Esophagus squamous epithelium (tissue), 5 donors: ENCODE data around the gene METTL14. TPM values are rescaled to one million over a fixed set of nuclear protein-coding genes. Genes with fewer than 3 reads are reported as not detected.
"Not testable (repeated sequence)": the region's sequence is repeated elsewhere in the genome, so short reads cannot be mapped to it uniquely, and the experiment has no call there.

ENCODE experiments used
- DNase-seq: peaks from one replicate; lab custom pipeline; 2025; lab: John Stamatoyannopoulos, UW
- H3K27ac ChIP-seq, 4 donors: fragments of 200-600 bp; sonication (generic); one replicate each; pipeline ENCODE4 v1.5.1; 2016 to 2019; ENCODE audit warnings: mild to moderate bottlenecking in 1 of 4
- H3K27me3 ChIP-seq, 4 donors: fragments of 200-600 bp; sonication (generic); 1 replicate in 3 of 4; 2 replicates in 1 of 4; pipeline versions ENCODE4 v1.5.1 to v1.6.0; 2017 to 2021; ENCODE audit warnings: antibody characterized with exemption in 1 of 4
- H3K36me3 ChIP-seq, 3 donors: fragments of 200-600 bp; sonication (generic); one replicate each; pipeline ENCODE4 v1.5.1; 2016 to 2019
- H3K4me1 ChIP-seq, 3 donors: fragments of 200-600 bp; sonication (generic); one replicate each; pipeline ENCODE4 v1.5.1; 2017 to 2019
- H3K4me3 ChIP-seq, 4 donors: fragments of 200-600 bp; sonication (generic); 1 replicate in 3 of 4; 2 replicates in 1 of 4; pipeline ENCODE4 v1.5.1; 2016 to 2019; ENCODE audit warnings: mild to moderate bottlenecking in 2 of 4, moderate library complexity in 1 of 4
- H3K9me3 ChIP-seq, 3 donors: fragments of 200-600 bp; sonication (generic); one replicate each; pipeline ENCODE4 v1.5.1; 2016 to 2019
- POLR2A ChIP-seq, 4 donors: fragments of 450-650 bp; IDR thresholded peaks; one replicate each; pipeline ENCODE4 v1.6.1; 2017; ENCODE audit warnings: antibody characterized with exemption in 4 of 4, mild to moderate bottlenecking in 4 of 4, moderate library complexity in 3 of 4
- WGBS, 2 donors: methylation state at CpG; one replicate each; pipeline ENCODE4 v1.1.5; 2018; 5-methylcytosine and 5-hydroxymethylcytosine counted together
- intact Hi-C: fragments of 100-400 bp; cut with DNase I; formaldehyde crosslinking; loops from one replicate; pipeline ENCODE4 v1.15.0; 2022
- total RNA-seq, 4 donors: library from RNA; depleted of rRNA; stranded (reverse); fragments of >200 nt; gene quantifications; one replicate each; pipeline ENCODE4 v1.1.0, GENCODE V29; 2016
- TF ChIP-seq, protein P1 (sequence below), 6 experiments: fragments of 450-650 bp in 4 of 6; fragments of 200-600 bp in 2 of 6; sonication (generic) in 2 of 6; IDR thresholded peaks; one replicate each; pipeline ENCODE4 v1.5.1; 2016 to 2019; ENCODE audit warnings: antibody characterized with exemption in 6 of 6, mild to moderate bottlenecking in 4 of 6, moderate library complexity in 4 of 6
- donor health status: DM: yes; HTN: yes; CAD: no.

Gene METTL14
- 10 to 100 TPM; 30.9 to 42.0 (median 32.0) TPM for total RNA-seq

DNA sequence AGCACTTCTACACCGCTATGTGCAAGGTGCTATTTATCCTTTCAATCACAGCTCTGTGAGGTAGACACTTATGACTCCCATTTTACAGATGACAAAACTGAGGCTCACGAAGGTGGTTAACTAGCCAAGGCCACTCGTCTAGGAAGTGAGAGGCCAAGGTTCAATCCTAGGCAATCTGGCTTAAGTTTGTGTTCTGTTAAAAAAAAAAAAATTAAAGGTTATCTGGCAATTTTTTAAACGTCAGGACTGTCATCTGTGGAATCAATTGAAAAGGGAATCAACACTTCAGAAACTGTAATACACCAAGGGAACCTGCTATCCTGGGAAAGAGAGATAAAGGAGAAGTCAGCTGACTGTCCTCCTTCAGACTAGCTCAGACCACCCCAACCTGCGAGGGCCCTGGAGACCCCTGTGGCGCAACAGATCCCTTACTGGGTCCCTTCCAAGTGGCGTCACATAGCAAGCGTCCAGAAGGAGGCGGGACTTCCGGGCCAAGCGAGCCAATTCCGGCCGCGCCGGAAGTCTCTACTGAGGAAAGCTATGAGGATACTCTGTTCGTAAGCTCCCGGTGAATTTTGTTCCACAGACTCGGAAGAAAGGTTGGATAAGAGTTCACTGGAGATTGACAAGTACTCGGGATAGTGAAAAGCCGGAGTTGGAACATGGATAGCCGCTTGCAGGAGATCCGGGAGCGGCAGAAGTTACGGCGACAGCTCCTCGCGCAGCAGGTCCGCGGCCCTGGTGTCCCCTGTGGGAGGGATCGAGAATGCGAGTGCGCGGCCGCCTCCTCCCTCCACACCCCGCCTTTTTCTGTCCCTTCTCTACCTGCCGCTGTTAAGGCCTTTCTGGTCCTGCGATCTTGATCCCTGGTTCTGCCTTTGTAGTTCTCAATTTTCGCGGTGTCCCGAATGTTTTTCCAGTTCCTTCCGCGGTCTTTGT is at the start of gene METTL14:
METTL14 (plus strand) TSS at position 520 of the 939 bp plus-strand sequence; CDS start at position 663, 143 bp downstream.
- intact Hi-C loops: no loop called here
- H3K9me3 ChIP-seq: no peaks in the 10 kb centered on the region
- peaks cover 0 to 24% (median 8%) of the 10 kb centered on the region in 3 donors for H3K36me3 ChIP-seq
- no peaks in the 10 kb centered on the region for H3K27me3 ChIP-seq
- peak; percentile 60 for DNase-seq
- peak within 1 kb of the TSS; percentile 89 to 96 (median 90) for H3K27ac ChIP-seq
- peak within 1 kb of the TSS; percentile 54 to 85 (median 68) for H3K4me3 ChIP-seq
- peak in 2 of 4 donors; percentile 35 to 62 for TF ChIP-seq POLR2A (IDR thresholded peaks at IDR 0.05)
- TF ChIP-seq, protein P1, sequence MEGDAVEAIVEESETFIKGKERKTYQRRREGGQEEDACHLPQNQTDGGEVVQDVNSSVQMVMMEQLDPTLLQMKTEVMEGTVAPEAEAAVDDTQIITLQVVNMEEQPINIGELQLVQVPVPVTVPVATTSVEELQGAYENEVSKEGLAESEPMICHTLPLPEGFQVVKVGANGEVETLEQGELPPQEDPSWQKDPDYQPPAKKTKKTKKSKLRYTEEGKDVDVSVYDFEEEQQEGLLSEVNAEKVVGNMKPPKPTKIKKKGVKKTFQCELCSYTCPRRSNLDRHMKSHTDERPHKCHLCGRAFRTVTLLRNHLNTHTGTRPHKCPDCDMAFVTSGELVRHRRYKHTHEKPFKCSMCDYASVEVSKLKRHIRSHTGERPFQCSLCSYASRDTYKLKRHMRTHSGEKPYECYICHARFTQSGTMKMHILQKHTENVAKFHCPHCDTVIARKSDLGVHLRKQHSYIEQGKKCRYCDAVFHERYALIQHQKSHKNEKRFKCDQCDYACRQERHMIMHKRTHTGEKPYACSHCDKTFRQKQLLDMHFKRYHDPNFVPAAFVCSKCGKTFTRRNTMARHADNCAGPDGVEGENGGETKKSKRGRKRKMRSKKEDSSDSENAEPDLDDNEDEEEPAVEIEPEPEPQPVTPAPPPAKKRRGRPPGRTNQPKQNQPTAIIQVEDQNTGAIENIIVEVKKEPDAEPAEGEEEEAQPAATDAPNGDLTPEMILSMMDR (IDR thresholded peaks at IDR 0.05): peak in 5 of 6 experiments; percentile 10 to 29 (median 23)
- WGBS, 2 donors: 5 to 8% methylated on average over 30 of the region's 42 CpGs
- H3K4me1 ChIP-seq: peaks cover 9 to 28% (median 19%) of the 10 kb centered on the region in 3 donors

DNA sequence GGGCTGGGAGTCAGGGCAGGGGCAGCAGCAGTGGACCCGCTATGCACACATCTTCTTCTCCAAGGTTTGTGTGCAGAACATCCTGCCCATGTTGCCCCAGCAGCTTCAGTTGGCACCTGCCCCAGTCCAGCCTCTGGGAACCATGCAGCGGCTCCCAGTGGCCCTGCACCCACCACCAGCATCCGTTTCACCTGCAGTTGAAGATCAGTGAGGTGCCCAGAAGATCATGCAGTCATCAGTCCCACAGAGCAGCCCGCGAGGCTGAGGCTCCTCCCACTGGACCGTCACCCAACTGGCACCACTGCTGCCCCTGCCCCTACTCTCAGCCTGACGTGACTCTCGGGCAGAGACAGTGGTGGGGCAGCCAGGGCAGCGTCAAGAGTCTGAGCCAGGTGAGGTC is 49.1 kb upstream of the METTL14 start:
- H3K27me3 ChIP-seq, H3K4me1 ChIP-seq, intact Hi-C loops, H3K9me3 ChIP-seq, DNase-seq, H3K4me3 ChIP-seq, H3K27ac ChIP-seq: not testable (repeated sequence)
- 90% methylated on average over 5 of the region's 9 CpGs; no CpG with 5 or more reads in 1 of the 2 donors for WGBS, 2 donors
- peaks cover 0 to 29% (median 9%) of the 10 kb centered on the region in 3 donors for H3K36me3 ChIP-seq

- 38 to 53% methylated on average over 5 of the region's 5 CpGs for WGBS, 2 donors
- H3K27me3 ChIP-seq, H3K9me3 ChIP-seq, intact Hi-C loops, H3K4me1 ChIP-seq, H3K4me3 ChIP-seq, DNase-seq, H3K36me3 ChIP-seq, H3K27ac ChIP-seq: not testable (repeated sequence)
- TF ChIP-seq, protein P1 (IDR thresholded peaks at IDR 0.05): peak in 1 of 6 experiments; percentile 33
These were observed 20.5 kb upstream of the METTL14 start for GRCh38 chr4:118664665-118665064.

- DNase-seq, H3K4me1 ChIP-seq: not testable (repeated sequence)
These were observed 16.0 kb upstream of the METTL14 start for GRCh38 chr4:118669220-118669619.

DNA sequence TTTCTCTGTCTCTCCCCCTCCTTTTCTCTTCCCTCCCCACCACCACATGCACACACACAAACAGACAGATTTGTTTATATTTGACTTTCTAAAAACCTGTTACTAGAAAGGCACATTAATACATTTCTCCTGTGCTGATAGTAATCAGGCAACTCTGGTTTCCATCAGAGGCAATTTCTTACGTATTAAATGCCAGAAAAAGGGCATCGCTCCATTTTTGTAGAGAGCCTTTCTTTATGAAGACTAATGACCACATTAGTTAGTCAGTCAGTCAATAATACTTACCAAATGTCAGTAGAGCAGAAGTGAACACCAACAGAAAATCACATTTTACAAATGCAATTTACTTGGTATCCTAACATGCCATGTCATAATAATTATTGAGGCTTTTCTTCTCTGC is 14.2 kb upstream of the METTL14 start:
- intact Hi-C loops, H3K4me1 ChIP-seq, DNase-seq, H3K36me3 ChIP-seq, H3K27ac ChIP-seq, H3K9me3 ChIP-seq, H3K4me3 ChIP-seq, H3K27me3 ChIP-seq: not testable (repeated sequence)
- 89 to 100% methylated on average over 2 of the region's 2 CpGs for WGBS, 2 donors

More at GRCh38 chr4:118669220-118669619, 16.0 kb upstream of the METTL14 start:
- H3K36me3 ChIP-seq, H3K9me3 ChIP-seq, H3K27ac ChIP-seq, H3K27me3 ChIP-seq, H3K4me3 ChIP-seq, intact Hi-C loops: not testable (repeated sequence)
- 17 to 29% methylated on average over 1 of the region's 1 CpG for WGBS, 2 donors

- TF ChIP-seq, protein P1 (IDR thresholded peaks at IDR 0.05): no peak
- no peak for TF ChIP-seq POLR2A (IDR thresholded peaks at IDR 0.05)
- H3K27me3 ChIP-seq: no peaks in the 10 kb centered on the region
- no peak overlapping the region for H3K27ac ChIP-seq
- no peaks in the 10 kb centered on the region for H3K4me1 ChIP-seq
- H3K9me3 ChIP-seq: no peaks in the 10 kb centered on the region
- H3K4me3 ChIP-seq: no peak overlapping the region
- 62 to 65% methylated on average over 2 of the region's 2 CpGs for WGBS, 2 donors
- DNase-seq: no peak
- H3K36me3 ChIP-seq: no peaks in the 10 kb centered on the region
- intact Hi-C loops: no loop called here
These were observed 9.1 kb upstream of the METTL14 start for GRCh38 chr4:118676128-118676527.
